Pancreas (tissue), 10 donors: ENCODE results near the gene FNDC3B. TPM values are rescaled to one million over a fixed set of nuclear protein-coding genes. Genes with fewer than 3 reads are reported as not detected.

Experiments used
- ATAC-seq, 4 donors: fragments of 200-7000 bp; cut with Tn5 transposase; one replicate each; pipeline versions ENCODE4 v1.8.0 to v1.9.1; 2020; ENCODE audit warnings: mild to moderate bottlenecking in 4 of 4, moderate library complexity in 4 of 4
- DNase-seq, 6 donors: peaks; one replicate each; pipeline ENCODE4 v3.0.0-alpha.2; 2020
- FAIRE-seq: peaks from 2 replicates; lab custom pipeline; 2012; peaks lifted over from hg19 to GRCh38; lab: Jason Lieb, UNC
- H3K27ac ChIP-seq, 4 donors: fragments of 200-600 bp; sonication (generic); 1 replicate in 3 of 4; 2 replicates in 1 of 4; pipeline versions ENCODE4 v1.5.0 to v1.8.0; 2020
- H3K27me3 ChIP-seq, 4 donors: fragments of 200-600 bp; one replicate each; pipeline ENCODE4 v1.8.0; 2021
- H3K36me3 ChIP-seq, 3 donors: fragments of 200-600 bp; sonication (generic) in 1 of 3; one replicate each; pipeline versions ENCODE4 v1.5.0 to v1.8.0; 2020 to 2021
- H3K4me1 ChIP-seq, 3 donors: fragments of 200-600 bp; one replicate each; pipeline ENCODE4 v1.8.0; 2021
- H3K4me3 ChIP-seq, 4 donors: fragments of 200-600 bp; sonication (generic) in 2 of 4; one replicate each; pipeline versions ENCODE4 v1.5.0 to v1.8.0; 2020 to 2021
- H3K9me3 ChIP-seq, 4 donors: fragments of 200-600 bp; one replicate each; pipeline ENCODE4 v1.8.0; 2021
- WGBS, 2 donors: extraction: QIAGEN DNeasy Blood & Tissue Kit; methylation state at CpG; one replicate each; pipeline ENCODE4 v1.1.7; 2013; 5-methylcytosine and 5-hydroxymethylcytosine counted together
- intact Hi-C, 3 donors: fragments of 100-400 bp; cut with DNase I; formaldehyde crosslinking; loops; one replicate each; pipeline versions ENCODE4 v1.11.1 to v1.14.2; 2022
- polyA plus RNA-seq, 2 donors: library from polyadenylated mRNA; stranded (reverse); fragments of 200-250 nt; gene quantifications; one replicate each; pipeline ENCODE4 v1.2.3, GENCODE V29; 2013
- total RNA-seq, 6 donors: library from RNA; stranded (reverse); fragmentation: NEBNext Ultra II Directional in 4 of 6; extraction: Animal tissue kit (Norgen Biotek cat#: 25700) in 4 of 6; gene quantifications; one replicate each; pipeline versions ENCODE4 v1.2.1 to v1.2.4, GENCODE V29; 2021 to 2023
- TF ChIP-seq, protein P1 (sequence below), 4 donors: fragments of 200-600 bp; sonication (generic) in 3 of 4; IDR thresholded peaks; one replicate each; pipeline versions ENCODE4 v1.5.0 to v1.8.0; 2021; ENCODE audit warnings: antibody characterized with exemption in 4 of 4
- donor health status: healthy with polysubstance abuse.
- donor health status: DM: no; HTN: no; CAD: no; lungs with moderate emphysema.
- donor health status: DM: no; HTN: no; CAD: no.
- donor health status: control.
- donor health status: control.
- donor health status: Bipolar disorder and iron deficiency.
- donor health status: DM: yes; HTN: yes; CAD: no.
- donor health status: DM: no; HTN: no; CAD: no.
- donor health status: DM: no; HTN: no; CAD: no.
- donor health status: DM: yes; HTN: yes; CAD: no.

Gene FNDC3B
- total and polyA plus RNA-seq, 8 donors = 9.3 to 126 (median 73.2) TPM

DNA sequence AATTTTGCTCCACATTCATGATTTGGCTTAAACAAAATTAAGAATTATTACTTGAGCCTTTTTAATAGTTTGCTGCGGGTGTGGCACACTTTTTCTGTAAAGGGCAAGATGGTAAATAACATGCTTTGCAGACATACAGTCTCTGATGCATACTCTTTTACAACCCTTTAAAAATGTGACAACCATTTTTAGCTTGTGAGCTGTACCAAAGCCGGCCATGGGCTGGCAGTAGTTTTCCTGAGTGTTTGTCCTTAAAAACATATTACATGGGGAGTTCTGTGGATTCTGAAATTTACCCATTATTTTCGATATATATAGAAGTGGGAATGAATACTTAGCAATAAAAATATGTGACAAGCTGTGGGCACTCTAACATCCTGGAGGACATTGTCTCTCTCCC is 163.4 kb downstream of the FNDC3B start:
- 69 to 74% methylated on average over 3 of the region's 3 CpGs for WGBS, 2 donors
- Histone ChIP-seq H3K27ac (peak overlapping the region in 1 of 4 donors; percentile 56), H3K27me3 (no peaks in the 10 kb centered on the region), H3K36me3 (no peaks in the 10 kb centered on the region), H3K9me3 (no peaks in the 10 kb centered on the region), H3K4me3 (no peak overlapping the region), H3K4me1 (peaks cover 21 to 40% (median 40%) of the 10 kb centered on the region in 3 donors)
- ATAC-seq (no peak), FAIRE-seq (no peak), DNase-seq (no peak)
- intact Hi-C loops = no loop called here
- TF ChIP-seq, protein P1, sequence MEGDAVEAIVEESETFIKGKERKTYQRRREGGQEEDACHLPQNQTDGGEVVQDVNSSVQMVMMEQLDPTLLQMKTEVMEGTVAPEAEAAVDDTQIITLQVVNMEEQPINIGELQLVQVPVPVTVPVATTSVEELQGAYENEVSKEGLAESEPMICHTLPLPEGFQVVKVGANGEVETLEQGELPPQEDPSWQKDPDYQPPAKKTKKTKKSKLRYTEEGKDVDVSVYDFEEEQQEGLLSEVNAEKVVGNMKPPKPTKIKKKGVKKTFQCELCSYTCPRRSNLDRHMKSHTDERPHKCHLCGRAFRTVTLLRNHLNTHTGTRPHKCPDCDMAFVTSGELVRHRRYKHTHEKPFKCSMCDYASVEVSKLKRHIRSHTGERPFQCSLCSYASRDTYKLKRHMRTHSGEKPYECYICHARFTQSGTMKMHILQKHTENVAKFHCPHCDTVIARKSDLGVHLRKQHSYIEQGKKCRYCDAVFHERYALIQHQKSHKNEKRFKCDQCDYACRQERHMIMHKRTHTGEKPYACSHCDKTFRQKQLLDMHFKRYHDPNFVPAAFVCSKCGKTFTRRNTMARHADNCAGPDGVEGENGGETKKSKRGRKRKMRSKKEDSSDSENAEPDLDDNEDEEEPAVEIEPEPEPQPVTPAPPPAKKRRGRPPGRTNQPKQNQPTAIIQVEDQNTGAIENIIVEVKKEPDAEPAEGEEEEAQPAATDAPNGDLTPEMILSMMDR (IDR thresholded peaks at IDR 0.05) = no peak

DNA sequence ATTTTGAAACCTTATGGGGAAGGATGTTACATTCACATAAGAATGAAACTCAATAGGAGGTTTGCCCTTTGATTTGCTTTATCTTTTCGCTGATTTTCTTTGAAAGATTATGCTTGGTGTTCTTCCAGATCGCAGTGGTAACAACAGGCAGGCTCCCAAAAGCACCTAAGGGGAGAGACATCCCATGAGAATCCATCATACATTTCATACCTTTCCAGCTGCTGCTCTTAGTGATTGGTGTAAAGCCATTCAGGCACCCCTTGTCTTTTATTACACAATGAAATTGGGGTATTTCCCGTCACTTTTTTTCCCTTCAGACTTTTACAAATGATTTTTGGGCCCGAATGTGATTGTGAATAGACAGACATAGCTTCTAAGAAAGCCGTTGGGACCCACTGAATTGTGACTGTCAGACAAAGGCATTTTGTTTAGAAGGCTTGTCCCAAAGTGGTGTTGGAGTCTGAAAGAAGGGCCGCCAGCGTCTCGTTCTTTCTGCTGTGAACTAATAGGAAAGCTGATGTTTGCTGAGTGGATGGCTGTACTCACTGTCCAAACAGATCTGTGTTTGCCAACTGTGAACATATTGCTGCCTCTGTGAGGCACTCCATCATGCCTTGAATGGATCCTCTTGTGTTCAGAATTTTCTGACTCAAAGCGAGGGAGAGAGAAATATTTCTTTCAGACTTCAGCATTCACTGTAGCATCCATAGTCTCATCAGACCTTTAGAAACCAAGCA is 164.3 kb downstream of the FNDC3B start:
- peak in 1 of 6 donors; percentile 34 for DNase-seq

DNA sequence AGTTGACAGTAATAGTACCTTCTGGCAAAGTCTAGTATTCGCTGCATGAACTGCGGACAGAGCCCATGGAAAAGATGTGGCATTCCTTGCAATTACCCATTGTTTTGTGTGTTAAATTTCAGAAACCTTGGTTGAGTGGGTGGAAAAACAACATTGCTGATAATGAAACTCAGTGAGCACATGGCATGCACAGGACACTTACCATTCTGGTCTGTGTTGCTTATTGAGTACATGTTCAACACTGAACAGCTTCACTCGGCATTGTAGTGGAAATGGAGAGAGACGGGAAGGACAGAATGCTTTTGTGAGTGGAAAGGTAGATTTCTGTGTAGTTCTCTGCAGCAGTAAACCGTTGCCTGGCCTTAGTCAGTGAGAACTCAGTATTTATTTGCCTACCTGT is 165.3 kb downstream of the FNDC3B start:
- no peak for FAIRE-seq
- no peak for DNase-seq
- TF ChIP-seq, protein P1 (IDR thresholded peaks at IDR 0.05) = no peak
- Histone ChIP-seq H3K27ac (peak overlapping the region in 1 of 4 donors; percentile 56), H3K4me1 (peaks cover 21 to 46% (median 41%) of the 10 kb centered on the region in 3 donors), H3K9me3 (no peaks in the 10 kb centered on the region), H3K27me3 (no peaks in the 10 kb centered on the region), H3K4me3 (no peak overlapping the region), H3K36me3 (no peaks in the 10 kb centered on the region)
- ATAC-seq = peak in 2 of 4 donors; percentile 3 to 4
- WGBS, 2 donors = 66 to 76% methylated on average over 5 of the region's 5 CpGs
- intact Hi-C loops = no loop called here

More for the DNA sequence above, 164.3 kb downstream of the FNDC3B start:
- H3K4me1 ChIP-seq = peaks cover 21 to 40% (median 40%) of the 10 kb centered on the region in 3 donors
- no peaks in the 10 kb centered on the region for H3K36me3 ChIP-seq
- H3K9me3 ChIP-seq = no peaks in the 10 kb centered on the region
- ATAC-seq = peak; percentile 63 to 83 (median 78)
- 15 to 18% methylated on average over 9 of the region's 9 CpGs for WGBS, 2 donors
- no peak for FAIRE-seq
- peak overlapping the region in 3 of 4 donors; percentile 14 to 56 (median 52) for H3K27ac ChIP-seq
- intact Hi-C loops = no loop called here
- H3K4me3 ChIP-seq = no peak overlapping the region
- H3K27me3 ChIP-seq = no peaks in the 10 kb centered on the region
- TF ChIP-seq, protein P1 (IDR thresholded peaks at IDR 0.05) = no peak

DNA sequence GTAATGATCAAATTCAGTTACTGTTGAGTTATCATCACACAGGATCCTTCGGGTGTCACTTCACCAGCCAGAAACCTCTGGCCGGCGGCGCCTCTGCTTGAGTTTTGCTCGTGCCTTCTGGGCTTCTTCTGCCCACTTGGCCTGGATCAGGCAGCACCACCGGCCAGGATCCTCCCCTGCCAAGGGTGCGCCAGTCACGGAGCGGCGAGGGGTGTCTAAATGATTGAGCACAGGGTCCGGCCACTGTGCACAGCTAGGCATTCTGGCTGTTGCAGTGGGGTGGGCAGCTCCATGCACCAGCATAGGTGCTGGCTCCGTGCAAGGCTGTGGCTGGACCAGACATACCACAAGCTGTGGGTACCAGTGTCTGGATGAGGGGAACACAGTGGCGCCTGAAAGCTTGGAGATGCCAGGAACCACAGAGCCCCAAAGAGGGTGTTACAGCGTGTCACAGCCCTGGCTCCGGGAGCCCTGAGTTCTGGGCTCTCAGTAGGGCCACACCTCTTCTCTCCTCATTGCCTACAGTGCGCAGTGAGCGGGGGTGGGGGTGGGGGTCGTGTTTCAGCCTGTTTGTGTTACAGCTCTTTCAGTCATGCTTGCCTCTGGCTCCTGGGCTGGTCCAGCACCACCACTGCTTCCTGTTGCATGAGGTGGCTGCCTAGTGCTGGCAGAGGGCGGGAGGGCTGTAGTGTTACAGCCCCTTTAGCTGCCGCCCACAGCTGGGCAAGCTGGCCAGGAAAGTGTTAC is 169.4 kb downstream of the FNDC3B start:
- DNase-seq (no peak), FAIRE-seq (no peak), ATAC-seq (peak in 1 of 4 donors; percentile 3)
- Histone ChIP-seq H3K4me1 (peaks cover 6 to 25% (median 21%) of the 10 kb centered on the region in 3 donors), H3K27ac (peak overlapping the region in 2 of 4 donors; percentile 40 to 60), H3K36me3 (no peaks in the 10 kb centered on the region), H3K27me3 (no peaks in the 10 kb centered on the region), H3K9me3 (no peaks in the 10 kb centered on the region), H3K4me3 (no peak overlapping the region)
- intact Hi-C loops = no loop called here
- WGBS, 2 donors = 86 to 87% methylated on average over 20 of the region's 20 CpGs
- TF ChIP-seq, protein P1 (IDR thresholded peaks at IDR 0.05) = no peak
